ENCODE measurements around the gene CR1L.

- TF ChIP-seq CTCF (IDR thresholded peaks at IDR 0.05) (no peak), USF1 (CRISPR knock-in tag; IDR thresholded peaks at IDR 0.05) (no peak), MLX (CRISPR knock-in tag; IDR thresholded peaks at IDR 0.05) (no peak), TCF7 (CRISPR knock-in tag; IDR thresholded peaks at IDR 0.05; ENCODE audit: low read depth) (no peak), ZNF138 (CRISPR knock-in tag; conservative IDR thresholded peaks at IDR 0.05) (no peak), IRF2 (CRISPR knock-in tag; IDR thresholded peaks at IDR 0.05; ENCODE audit: borderline replicate concordance, low read depth) (no peak), OVOL2 (CRISPR knock-in tag; IDR thresholded peaks at IDR 0.05; ENCODE audit: borderline replicate concordance) (no peak)
Observed at GRCh38 chr1:207644166-207644851, 624 bp upstream of the CR1L start.

Measured in WTC11 (cell line).